Brain microvascular endothelial cell (primary cell): ENCODE measurements around the gene ST7.

Experiments used
- DNase-seq: peaks from one replicate; pipeline ENCODE4 v3.0.0-alpha.2; 2020
- H3K27ac ChIP-seq: fragments of 250-450 bp; sonication (Bioruptor Pico); 2 replicates; pipeline ENCODE4 v1.5.1; 2020; ENCODE audit warnings: mild to moderate bottlenecking, moderate library complexity
- H3K27me3 ChIP-seq: fragments of 250-450 bp; sonication (Bioruptor Pico); replicated peaks from 2 replicates; pipeline ENCODE4 v1.5.1; 2020; ENCODE audit warnings: mild to moderate bottlenecking
- H3K36me3 ChIP-seq: fragments of 250-450 bp; sonication (Bioruptor Pico); replicated peaks from 2 replicates; pipeline ENCODE4 v1.5.1; 2020; ENCODE audit warnings: mild to moderate bottlenecking
- H3K4me3 ChIP-seq: 2 replicates; pipeline ENCODE4 v1.5.1; 2011; ENCODE audit warnings: low read depth, mild to moderate bottlenecking, control low read depth, low read length, moderate library complexity
- CTCF ChIP-seq: IDR thresholded peaks from 2 replicates; pipeline ENCODE4 v1.5.1; 2011; ENCODE audit warnings: low read depth, mild to moderate bottlenecking, moderate library complexity, low read length, control low read depth, inconsistent platforms; ENCODE audit errors: missing control alignments
- in situ Hi-C: cut with HindIII; loops from 2 replicates; pipeline ENCODE4 v1.10.0; 2017; ENCODE audit warnings: low sequenced_read_pairs, low pct_ligation_motif_present

ST7 gene

GRCh38 chr7:117216436-117217069, 263.3 kb downstream of the ST7 start:
- H3K4me3 ChIP-seq, result no peak overlapping the region
- no peaks in the 10 kb centered on the region for H3K27me3 ChIP-seq
- no peak for DNase-seq
- H3K27ac ChIP-seq, result no peak overlapping the region
- no peaks in the 10 kb centered on the region for H3K36me3 ChIP-seq
- in situ Hi-C loops, result no loop called here
- TF ChIP-seq CTCF, result no peak

- peak; percentile 51 for DNase-seq
- peak overlapping the region; percentile 54 for H3K27ac ChIP-seq
- in situ Hi-C loops, result no loop called here
- peaks cover 2% of the 10 kb centered on the region for H3K36me3 ChIP-seq
- no peaks in the 10 kb centered on the region for H3K27me3 ChIP-seq
- no peak overlapping the region for H3K4me3 ChIP-seq
- no peak for TF ChIP-seq CTCF
Observed at GRCh38 chr7:117217106-117218035, 264.1 kb downstream of the ST7 start.

- in situ Hi-C loops, result no loop called here
- no peak for TF ChIP-seq CTCF
- no peaks in the 10 kb centered on the region for H3K27me3 ChIP-seq
- H3K36me3 ChIP-seq, result peaks cover 7% of the 10 kb centered on the region
- no peak for DNase-seq
- no peak overlapping the region for H3K4me3 ChIP-seq
- H3K27ac ChIP-seq, result no peak overlapping the region
Observed at GRCh38 chr7:117218700-117219099, 265.4 kb downstream of the ST7 start.

- DNase-seq, result no peak
- H3K27me3 ChIP-seq, result no peaks in the 10 kb centered on the region
Observed at GRCh38 chr7:117219485-117219884, 266.2 kb downstream of the ST7 start.

GRCh38 chr7:117220836-117221235, 267.5 kb downstream of the ST7 start:
- DNase-seq, result no peak
- Histone ChIP-seq H3K27me3 (no peaks in the 10 kb centered on the region), H3K4me3 (no peak overlapping the region), H3K36me3 (peaks cover 9% of the 10 kb centered on the region), H3K27ac (no peak overlapping the region)
- in situ Hi-C loops, result no loop called here
- TF ChIP-seq CTCF, result no peak

More at GRCh38 chr7:117219485-117219884, 266.2 kb downstream of the ST7 start:
- H3K27ac ChIP-seq, result no peak overlapping the region
- H3K36me3 ChIP-seq, result peaks cover 9% of the 10 kb centered on the region
- in situ Hi-C loops, result no loop called here
- TF ChIP-seq CTCF, result no peak
- H3K4me3 ChIP-seq, result no peak overlapping the region
